HG02759 (cell line): Measurements from ENCODE around the gene NCBP3.
A peak's percentile ranks its signal among the peaks of the same experiment; 100 is the strongest.

Experiments
- ATAC-seq: cut with Tn5 transposase; IDR thresholded peaks from one replicate; pipeline ENCODE4 v1.9.1; 2021; ENCODE audit warnings: mild to moderate bottlenecking, moderate library complexity; ENCODE audit not compliant: unreplicated experiment

NCBP3 gene

DNA sequence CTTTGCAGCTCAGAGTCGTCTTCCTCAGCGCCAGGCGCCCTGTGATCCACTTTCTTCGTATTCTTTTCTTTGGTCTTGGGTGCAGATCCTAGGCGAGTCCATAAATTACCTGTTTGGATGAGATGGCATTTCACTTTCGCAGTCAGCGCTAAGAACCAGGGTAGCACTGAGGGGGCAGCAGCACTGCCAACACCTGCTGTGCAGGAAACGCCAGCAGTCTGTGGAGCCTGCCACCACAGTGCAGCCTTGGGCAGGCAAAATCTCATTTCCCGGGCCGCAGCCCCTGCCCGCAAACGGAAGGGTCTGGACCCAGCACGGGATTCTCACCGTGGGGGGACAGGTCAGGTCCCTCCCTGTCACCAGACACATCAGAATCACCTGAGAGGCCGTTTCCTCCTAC is 32.9 kb downstream of the NCBP3 start:
- ATAC-seq = no peak

DNA sequence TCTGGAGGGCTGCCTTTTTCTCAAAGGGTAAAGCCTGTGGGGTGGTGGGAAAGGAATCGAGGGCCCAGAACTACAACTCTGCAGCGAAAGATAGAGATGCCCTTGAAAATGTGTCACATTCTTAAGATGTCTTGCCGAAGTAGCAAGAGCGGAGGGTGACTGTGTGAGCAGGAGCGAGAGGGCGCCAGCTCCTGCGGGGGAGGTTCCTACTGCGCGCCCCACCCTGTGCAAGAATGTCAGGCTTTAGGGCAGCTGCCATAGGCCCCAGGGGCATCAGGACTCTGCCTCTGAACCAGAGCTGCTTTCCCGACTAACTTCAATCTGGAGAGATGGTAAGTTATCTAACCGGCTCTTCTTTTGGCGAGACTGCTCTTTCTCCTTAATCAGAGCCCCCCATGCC is 33.3 kb downstream of the NCBP3 start:
- ATAC-seq = no peak

DNA sequence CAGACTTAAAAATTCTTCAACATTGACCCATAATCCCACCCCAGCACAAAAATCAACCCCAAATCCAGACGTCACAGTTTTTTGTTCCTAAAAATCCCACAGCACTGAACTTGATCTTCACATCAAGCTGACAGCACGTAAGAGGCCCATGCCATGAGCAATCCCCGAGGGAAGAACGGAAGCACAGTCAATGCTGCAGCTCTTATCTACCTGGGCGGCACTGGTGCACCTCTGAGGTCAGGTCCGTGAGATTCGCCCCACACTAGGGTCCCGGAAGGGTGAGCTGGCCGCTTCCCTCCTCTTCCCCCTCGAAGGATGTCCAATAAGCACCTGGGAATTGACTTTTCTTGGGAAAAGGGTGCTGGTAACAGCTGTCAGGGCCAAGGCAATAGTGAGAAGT is 33.8 kb downstream of the NCBP3 start:
- no peak for ATAC-seq

DNA sequence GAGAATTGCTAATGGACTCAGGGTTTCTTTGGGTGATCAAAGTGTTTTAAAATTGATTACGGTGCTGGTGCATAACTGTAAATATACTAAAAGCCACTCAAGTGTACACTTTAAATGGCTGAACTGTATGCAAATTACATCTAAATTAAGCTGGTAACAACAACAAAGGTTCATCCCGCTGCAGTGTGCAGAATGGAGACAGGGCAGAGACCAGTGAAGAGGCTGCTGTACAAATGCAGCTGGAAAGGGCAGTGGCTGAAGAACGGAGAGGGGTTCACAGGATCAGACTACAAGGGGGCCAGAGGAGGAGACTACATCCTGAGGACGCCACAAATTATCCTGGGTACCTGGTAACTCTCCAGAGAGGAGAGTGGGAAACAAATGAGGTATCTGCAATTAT is 36.0 kb downstream of the NCBP3 start:
- ATAC-seq = no peak

DNA sequence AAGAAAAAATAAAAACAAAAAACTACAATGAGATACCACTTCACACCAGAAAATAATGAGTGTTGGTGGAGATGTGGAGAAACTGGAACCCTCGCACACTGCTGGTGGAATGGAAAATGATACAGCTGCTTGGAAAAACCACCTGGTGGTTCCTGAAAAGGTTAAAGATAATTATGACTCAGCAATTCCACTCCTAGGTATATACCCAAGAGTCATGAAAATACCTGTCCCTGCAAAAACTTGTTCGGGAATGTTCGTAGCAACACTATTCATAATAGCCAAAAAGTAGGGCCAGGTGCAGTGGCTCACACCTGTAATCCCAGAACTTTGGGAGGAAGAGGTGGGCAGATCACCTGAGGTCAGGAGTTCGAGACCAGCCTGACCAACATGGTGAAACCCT is 36.9 kb downstream of the NCBP3 start:
- no peak for ATAC-seq

DNA sequence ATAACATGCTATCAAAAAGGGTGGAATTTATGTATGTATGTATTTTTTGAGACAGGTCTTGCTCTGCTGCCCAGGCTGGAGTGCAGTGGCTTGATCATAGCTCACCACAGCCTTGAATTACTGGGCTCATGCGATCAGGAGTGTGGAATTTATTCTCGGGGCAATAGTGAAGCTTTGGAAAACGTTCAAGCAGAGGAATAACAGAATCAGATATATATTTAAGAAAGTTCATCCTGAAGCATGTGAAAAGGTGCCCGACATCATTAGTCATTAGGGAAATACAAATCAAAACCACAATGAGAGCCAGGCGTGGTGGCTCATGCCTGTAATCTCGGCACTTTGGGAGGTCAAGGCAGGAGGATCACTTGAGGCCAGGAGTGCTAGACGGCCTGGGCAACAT is 37.3 kb downstream of the NCBP3 start:
- no peak for ATAC-seq

DNA sequence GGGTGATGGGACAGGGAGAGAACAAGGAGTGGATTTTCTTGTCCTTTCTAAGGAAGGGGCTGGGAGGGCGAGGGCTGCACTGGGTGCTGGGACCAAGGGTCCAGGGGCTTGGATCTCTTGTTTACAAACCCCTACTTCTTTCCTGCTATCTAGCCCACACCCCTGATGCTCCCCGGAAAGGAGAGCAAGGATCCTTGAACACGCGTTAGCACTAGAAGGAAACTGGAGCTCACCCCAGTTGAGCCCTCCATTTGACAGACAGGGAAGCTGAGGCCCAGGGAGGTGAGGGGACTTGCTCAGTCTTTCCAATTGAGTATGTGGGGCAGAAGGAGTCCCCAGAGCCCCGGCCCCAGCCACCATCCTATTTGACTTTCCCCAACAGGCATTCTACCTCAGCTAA is 40.5 kb downstream of the NCBP3 start:
- no peak for ATAC-seq

DNA sequence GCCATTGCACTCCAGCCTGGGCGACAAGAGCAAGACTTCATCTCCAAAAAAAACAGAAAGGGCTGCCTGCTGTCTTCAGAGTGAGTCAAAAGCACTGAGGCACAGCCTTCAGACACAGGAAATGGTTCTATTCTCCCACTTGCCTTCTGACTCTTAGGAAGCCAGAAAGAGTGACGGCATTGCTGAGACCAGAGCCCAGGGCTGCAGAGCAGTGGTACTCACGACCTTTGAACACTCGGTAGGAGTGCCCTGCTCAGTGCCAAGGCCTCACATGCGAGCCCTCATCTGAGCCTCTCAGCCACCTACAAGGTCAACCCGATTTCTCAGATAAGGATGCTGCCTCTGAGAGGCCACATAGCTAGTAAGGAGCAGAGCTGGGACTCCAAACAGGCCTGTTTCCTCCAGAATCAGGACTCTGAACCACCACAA is 41.5 kb downstream of the NCBP3 start:
- peak; percentile 76 for ATAC-seq

DNA sequence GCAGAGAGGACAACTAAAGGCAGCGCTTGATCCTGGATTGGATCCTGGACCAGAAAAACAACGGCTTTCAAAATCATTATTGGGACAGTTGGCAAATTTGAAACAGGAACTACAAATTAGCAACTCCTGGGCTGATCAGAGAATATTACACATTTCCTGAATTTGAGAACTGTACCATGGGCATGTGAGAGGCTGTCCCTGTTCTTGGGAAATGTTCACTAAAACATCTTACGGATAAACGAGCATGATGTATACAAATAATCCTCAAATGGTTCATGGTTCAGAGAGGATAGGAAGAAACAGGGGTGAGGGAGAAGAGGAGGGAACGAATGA is 42.8 kb downstream of the NCBP3 start:
- ATAC-seq = no peak

DNA sequence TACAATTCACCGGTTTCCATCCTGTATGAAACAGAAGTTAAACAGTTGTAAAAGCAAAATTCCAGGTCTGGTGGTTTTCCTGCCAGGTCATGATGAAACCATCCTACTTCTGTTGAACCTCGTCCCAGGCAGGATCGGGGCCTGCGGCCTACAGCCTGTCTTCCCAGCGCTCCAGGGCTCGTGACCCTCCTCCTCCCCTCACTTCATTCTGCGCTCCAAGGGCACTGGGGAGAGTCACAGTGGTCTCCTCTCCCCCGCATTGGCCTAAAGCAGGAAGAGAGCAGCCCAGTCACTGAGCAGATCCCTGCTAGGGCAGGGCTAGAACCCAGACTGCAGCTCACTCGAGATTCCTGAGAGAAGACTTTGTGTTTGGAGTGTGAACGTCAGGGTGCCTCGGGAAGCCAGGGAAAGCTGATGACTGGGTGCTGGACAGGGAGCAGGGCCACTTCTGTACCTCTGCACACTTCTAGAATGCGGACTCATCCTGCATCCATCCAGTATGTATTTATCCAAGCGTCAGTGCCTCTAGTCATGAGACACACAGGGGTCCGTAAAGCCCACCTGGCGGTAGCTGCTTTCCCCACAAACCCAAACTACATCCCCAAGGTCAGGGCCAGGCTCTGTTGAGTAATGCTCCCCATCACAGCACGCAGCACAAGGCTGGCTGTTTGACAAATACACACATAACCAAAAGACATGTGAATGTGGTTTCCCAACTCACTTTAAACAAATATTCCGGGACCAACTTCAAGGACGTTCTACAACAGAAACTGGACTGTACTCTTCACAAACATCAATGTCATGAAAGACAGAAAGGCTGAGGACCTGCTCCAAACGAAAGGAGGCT is 43.4 kb downstream of the NCBP3 start:
- ATAC-seq = no peak

DNA sequence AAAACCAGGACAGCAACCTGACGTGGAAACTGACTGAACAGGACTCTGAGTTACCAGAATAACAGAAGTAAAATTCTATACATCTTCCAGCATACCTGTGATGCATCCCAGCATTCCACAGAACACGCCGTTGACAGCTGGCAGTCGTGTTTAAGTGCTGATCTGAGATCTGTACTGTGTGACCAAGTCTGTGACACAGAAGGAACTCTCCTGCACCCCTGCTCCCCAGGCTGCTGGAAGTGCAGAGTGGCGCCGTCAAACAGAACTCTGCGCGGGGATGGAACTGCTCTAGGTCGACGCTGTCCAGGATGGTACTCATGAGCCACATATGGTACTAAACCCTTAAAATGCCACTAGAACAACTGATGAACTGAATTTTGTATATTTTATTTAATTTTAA is 44.3 kb downstream of the NCBP3 start:
- no peak for ATAC-seq

DNA sequence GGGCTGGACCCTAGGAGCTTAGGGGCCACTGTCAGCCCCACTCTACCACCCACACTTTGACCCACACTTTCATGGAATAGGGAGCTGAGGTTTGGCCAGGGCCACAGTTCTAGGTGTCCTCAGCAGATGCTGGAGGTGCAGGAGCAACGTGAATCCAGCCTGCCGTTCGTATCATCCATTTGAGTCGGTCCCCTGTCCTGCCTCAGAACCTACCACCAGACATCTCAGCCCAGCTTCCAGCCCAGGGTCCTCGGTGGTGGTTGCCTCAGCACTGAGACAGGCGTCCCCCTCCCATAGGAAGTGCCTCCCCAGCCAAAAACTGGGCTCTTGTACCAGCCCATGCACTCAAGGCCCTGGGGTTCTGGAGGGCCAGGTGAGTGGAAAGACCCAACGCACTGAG is 44.7 kb downstream of the NCBP3 start:
- no peak for ATAC-seq

DNA sequence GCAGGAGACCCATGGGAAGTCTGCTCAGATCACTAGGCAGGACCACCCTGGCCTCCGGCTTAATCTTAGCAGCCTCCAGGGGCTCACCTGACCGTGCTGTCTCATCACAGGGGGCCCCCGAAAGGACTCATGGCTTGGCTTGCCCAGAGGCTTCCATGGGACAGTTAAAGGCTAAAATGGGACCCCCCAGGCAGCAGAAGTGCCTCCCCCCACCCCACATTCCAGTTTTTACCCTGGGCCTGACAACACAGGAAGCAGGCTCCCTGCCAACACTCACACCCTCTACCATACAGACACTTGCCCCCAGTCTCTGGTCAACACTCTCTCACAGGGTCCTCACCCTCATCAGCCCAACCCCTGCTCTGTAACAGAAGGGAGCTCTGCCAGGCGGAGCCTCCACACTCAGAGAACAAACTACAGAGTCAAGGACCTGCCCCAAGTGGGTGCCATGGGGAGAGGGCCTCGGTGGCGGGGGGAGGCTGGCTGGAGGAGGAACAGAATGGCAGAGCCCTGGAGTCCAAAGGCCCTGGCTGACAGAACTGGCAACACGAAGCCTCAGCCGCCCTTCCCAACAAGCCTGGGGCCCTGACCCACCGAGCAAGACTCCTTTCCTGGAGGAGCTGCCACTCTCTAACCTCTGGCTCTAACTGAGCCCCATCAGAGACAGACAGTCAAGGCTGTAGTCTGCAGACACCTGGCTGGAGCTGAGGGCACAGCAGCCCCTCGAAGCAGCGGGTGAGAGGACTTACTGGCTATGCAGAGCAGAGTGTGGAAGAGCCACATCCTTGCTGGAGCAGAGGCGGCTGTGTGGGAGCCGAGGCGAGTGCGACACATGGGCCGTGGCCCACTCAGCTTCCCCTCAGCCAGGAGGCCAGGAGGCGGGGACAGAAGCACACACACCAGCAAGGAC is 45.4 kb downstream of the NCBP3 start, which contains the start of gene ITGAE:
Gene ITGAE, minus strand, starts transcription at position 827 of the 910 bp plus-strand sequence. Its CDS starts 44 bp downstream, at position 783.
- no peak for ATAC-seq

DNA sequence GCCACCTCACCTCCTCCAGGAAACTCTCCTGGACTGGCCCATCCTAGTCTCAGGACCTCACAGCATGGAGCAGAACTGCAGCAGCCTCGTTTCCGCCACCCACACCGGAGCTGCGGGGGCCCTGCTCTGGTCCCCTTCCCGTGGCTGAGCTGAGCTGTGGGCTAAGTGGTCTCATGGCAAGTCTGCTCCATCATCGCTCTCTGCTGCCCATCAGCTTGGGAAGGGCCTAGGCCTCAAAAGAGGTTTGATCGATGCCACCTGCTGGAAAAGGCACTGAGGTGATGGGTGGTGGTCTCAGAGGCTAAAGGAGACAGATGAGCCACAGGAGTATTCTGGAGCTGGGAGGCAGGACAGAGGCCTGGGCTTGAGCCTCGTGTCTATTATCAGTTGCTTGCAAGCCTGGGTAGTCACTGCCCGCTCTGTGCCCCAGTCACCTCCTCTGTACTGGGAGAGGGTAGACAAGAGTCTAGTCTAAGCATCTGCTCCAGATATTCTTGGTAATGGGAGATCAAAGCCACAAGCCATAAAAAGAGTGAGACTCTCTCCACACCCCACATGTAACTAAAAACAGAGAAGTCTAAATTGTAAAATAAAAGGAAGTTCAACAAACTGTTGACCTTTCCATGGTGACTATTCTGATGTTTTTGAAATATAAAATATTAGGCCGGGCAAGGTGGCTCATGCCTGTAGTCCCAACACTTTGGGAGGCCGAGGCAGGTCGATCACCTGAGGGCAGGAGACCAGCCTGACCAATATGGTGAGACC is 46.7 kb downstream of the NCBP3 start:
- no peak for ATAC-seq

DNA sequence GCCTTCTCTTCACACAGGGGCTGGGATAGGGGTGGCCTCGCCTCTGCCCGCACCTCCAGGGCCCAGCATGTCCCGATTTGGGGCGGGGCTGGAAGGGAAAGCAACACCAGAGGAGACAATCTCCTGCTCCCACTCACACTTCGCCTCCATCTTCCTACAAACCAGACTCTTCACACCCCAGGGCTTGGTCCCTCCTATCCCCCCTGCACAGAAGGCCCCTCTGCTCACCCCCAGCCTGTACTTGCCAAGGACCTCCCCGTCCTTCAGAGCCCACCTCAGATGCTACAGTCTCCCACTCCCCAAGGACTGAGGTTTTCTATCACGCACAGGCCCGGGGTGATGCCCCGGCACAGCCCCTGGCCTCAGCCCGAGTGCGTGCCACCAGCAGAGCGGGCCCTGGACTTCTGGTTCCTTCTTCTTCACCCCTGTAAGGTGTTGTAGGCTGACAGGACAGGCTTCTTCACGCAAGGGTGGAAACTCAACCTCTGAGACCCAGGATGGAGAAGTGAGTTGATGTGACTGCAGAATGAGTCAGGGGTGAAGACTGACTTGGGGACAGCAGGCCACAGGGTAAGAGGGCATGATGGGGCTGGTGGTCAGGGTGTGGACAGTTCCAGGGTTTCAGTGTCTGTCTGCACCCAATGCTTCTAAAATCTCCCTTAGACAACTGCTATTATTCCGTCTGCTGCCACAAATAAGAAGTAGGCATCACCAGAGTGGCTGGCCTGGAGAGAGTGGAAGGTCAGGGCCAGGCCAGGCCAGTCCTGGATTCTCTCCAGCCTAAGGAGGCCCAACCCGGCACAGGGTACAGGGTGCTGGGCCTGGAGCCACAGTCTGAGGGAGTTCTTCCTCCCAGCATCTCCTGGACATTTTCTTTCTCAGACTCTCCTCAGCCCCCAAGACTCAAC is 47.5 kb downstream of the NCBP3 start:
- ATAC-seq = no peak

DNA sequence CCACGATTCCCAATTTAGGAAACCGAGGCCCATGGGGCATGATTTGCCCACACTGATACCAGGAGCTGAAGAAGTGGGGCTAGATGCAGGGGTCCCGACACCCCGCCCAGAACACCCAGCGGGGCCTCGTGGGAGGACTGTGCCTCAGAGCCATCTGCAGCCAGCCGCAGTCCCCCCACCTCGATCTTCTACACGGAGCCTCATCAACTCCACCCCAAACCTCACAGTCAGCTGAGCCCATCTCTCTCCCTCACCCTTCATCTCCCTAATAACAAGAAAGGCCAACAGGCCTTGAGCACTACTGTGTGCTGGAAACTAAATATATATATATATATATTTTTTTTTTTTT is 49.2 kb downstream of the NCBP3 start:
- peak; percentile 42 for ATAC-seq

DNA sequence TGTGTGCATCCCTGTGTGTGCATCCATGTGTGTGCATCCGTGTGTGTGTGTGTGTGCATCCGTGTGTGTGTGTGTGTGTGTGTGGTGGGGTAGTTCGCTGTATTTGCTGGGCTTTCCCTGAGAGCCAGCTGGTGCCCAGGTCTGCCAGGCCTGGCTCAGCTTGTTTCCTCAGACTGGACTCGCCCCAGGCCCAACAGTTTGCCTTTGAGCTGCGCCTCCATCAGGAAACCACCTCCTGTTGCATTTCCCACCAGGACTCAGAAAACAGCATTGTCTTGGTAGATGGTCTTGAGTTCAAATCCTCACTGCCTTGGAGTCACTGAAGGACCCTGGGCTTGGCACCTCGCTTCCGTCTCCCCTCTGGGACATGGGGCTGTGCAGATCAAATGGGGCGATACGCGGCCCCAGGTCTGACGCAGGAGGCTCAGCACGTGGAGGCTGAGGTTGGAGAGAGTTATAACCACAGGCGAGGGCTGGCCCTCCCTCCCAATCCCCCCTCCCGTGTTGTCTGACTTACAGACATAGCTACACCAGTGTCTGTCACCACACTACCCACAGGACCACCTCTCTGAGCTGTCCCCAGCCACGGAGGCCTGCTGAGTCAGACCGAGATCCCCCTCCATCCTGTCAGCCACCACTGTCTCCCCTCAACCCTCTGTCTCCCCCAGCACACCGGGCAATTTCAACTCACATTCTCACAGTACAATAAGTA is 49.8 kb downstream of the NCBP3 start:
- peak; percentile 78 for ATAC-seq

DNA sequence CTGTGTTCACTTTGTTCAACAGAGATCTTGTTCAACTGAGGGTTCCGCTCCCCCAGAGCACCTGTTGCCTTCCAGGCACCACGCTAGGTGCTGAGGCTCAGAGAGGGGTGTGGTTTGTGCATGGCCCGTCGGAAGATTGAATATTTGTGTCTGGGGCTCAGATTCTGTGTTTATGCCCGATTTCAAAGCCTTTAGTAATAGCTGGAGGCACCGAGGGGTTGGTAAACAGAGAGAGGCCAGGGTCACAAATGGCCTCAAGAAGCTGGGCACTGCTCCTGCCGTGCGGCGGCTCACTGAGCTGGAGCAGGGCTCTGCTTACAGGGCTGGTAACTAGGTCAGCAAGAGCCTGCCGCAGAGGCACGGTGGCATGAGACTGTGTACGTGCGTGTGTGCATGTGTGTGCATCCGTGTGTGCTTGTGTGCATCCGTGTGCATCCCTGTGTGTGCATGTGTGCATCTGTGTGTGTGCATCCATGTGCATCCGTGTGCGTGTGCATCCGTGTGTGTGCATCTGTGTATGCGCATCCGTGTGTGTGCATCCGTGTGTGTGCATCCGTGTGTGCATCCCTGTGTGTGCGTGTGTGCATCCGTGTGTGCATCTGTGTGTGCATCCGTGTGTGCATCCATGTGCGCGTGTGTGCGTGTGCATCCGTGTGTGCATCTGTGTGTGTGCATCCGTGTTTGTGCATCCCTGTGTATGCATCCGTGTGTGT is 50.5 kb downstream of the NCBP3 start:
- no peak for ATAC-seq
